GM18861 (cell line): ENCODE measurements around the gene COA8.

ENCODE experiments used
- ATAC-seq: cut with Tn5 transposase; IDR thresholded peaks from one replicate; pipeline ENCODE4 v1.9.1; 2021; ENCODE audit not compliant: unreplicated experiment

The COA8 gene

GRCh38 chr14:103547941-103548462, 14.8 kb upstream of the COA8 start:
- ATAC-seq, result no peak

- no peak for ATAC-seq
Measured at GRCh38 chr14:103548463-103549351, 14.1 kb upstream of the COA8 start.

GRCh38 chr14:103549361-103550311, 13.1 kb upstream of the COA8 start:
- no peak for ATAC-seq

GRCh38 chr14:103550451-103551337, 12.1 kb upstream of the COA8 start:
- ATAC-seq, result no peak

GRCh38 chr14:103551338-103551762, 11.4 kb upstream of the COA8 start:
- no peak for ATAC-seq

- ATAC-seq, result no peak
Measured at GRCh38 chr14:103552011-103552845, 10.5 kb upstream of the COA8 start.

- no peak for ATAC-seq
Measured at GRCh38 chr14:103552846-103553210, 9.9 kb upstream of the COA8 start.

GRCh38 chr14:103555559-103556337, 7.0 kb upstream of the COA8 start:
- no peak for ATAC-seq

- no peak for ATAC-seq
Measured at GRCh38 chr14:103556946-103557758, 5.6 kb upstream of the COA8 start.

- ATAC-seq, result no peak
Measured at GRCh38 chr14:103558071-103558882, 4.5 kb upstream of the COA8 start.

GRCh38 chr14:103559766-103560165, 3.0 kb upstream of the COA8 start:
- no peak for ATAC-seq

- no peak for ATAC-seq
Measured at GRCh38 chr14:103560691-103561090, 2.1 kb upstream of the COA8 start.

GRCh38 chr14:103561381-103562178, 1.2 kb upstream of the COA8 start:
- ATAC-seq, result no peak

GRCh38 chr14:103562179-103562428, 656 bp upstream of the COA8 start:
- no peak for ATAC-seq

- ATAC-seq, result no peak
Measured at GRCh38 chr14:103563226-103563620, 463 bp downstream of the COA8 start.

- no peak for ATAC-seq
Measured at GRCh38 chr14:103563844-103564505, 1.2 kb downstream of the COA8 start.
